Progenitor cell of endocrine pancreas (in vitro differentiated cells): ENCODE results near the gene RNF220. TPM values are rescaled to one million over a fixed set of nuclear protein-coding genes. Genes with fewer than 3 reads are reported as not detected.

Experiments
- DNase-seq: peaks from one replicate; pipeline ENCODE4 v3.0.0; 2021; ENCODE audit warnings: low spot score; ENCODE audit not compliant: unreplicated experiment
- H3K27ac Mint-ChIP-seq: 2 replicates; pipeline ENCODE4 v1.8.0; 2021; ENCODE audit warnings: mild to moderate bottlenecking, moderate library complexity, mixed read lengths
- H3K27me3 Mint-ChIP-seq: 2 replicates; pipeline ENCODE4 v1.8.0; 2021; ENCODE audit warnings: mixed read lengths
- H3K36me3 Mint-ChIP-seq: 2 replicates; pipeline ENCODE4 v1.8.0; 2022; ENCODE audit warnings: mixed read lengths; ENCODE audit not compliant: insufficient read depth
- H3K4me1 Mint-ChIP-seq: 2 replicates; pipeline ENCODE4 v1.8.0; 2021; ENCODE audit warnings: low read depth, mixed read lengths
- H3K4me3 Mint-ChIP-seq: 2 replicates; pipeline ENCODE4 v1.8.0; 2021; ENCODE audit warnings: low read depth, mild to moderate bottlenecking, moderate library complexity, mixed read lengths
- H3K9me3 Mint-ChIP-seq: 2 replicates; pipeline ENCODE4 v1.8.0; 2021; ENCODE audit warnings: low read depth, mixed read lengths
- total RNA-seq: library from RNA; stranded (reverse); gene quantifications from 2 replicates; pipeline ENCODE4 v1.2.1, GENCODE V29; 2021
- TF ChIP-seq, protein P1 (sequence below): fragments of 200-600 bp; sonication (generic); IDR thresholded peaks from one replicate; pipeline ENCODE4 v1.5.0; 2021; ENCODE audit warnings: antibody characterized with exemption, mild to moderate bottlenecking; ENCODE audit not compliant: unreplicated experiment

Gene RNF220
- total RNA-seq, 1 donor from 2014 or later, result 85.9 TPM

DNA sequence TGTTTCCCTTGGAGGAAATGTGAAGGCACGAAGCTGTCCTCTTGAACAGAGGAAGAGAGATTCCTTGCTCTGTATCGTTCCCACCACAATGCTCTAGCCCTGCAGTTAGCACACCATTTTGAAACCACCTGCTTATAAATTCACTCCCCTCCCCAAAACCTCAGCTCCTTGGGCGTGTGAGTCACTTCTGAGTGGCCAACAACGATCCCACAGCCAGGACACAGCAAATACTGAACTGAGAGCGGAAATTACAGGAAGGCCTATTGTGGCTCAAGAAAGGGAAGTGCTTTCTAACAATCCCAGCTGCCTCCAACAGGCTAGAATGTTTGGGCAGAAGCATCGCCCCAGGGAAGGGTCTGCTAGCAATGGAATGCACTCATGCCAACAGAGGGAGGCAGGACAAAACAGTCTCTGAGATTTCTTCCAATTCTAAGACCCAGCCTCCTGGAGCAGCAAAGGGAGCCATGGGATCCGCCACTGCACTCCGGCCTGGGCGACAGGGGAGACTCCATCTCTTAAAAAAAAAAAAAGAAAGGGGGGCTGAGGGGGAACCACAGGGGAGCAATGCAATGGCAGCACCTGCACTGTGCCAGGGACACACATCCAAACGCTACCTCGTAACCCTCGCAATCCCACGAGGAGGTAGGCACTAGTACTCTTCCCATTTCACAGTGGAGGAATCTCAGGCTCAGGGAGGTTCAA, 267.4 kb downstream of the RNF220 start:
- Mint-ChIP-seq H3K9me3 (no peaks in the 10 kb centered on the region), H3K27me3 (no peaks in the 10 kb centered on the region), H3K4me3 (peak overlapping the region; percentile 40), H3K4me1 (peaks cover 15% of the 10 kb centered on the region), H3K36me3 (peaks cover 2% of the 10 kb centered on the region), H3K27ac (no peak overlapping the region)
- no peak for DNase-seq
- TF ChIP-seq, protein P1, sequence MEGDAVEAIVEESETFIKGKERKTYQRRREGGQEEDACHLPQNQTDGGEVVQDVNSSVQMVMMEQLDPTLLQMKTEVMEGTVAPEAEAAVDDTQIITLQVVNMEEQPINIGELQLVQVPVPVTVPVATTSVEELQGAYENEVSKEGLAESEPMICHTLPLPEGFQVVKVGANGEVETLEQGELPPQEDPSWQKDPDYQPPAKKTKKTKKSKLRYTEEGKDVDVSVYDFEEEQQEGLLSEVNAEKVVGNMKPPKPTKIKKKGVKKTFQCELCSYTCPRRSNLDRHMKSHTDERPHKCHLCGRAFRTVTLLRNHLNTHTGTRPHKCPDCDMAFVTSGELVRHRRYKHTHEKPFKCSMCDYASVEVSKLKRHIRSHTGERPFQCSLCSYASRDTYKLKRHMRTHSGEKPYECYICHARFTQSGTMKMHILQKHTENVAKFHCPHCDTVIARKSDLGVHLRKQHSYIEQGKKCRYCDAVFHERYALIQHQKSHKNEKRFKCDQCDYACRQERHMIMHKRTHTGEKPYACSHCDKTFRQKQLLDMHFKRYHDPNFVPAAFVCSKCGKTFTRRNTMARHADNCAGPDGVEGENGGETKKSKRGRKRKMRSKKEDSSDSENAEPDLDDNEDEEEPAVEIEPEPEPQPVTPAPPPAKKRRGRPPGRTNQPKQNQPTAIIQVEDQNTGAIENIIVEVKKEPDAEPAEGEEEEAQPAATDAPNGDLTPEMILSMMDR, result no peak

DNA sequence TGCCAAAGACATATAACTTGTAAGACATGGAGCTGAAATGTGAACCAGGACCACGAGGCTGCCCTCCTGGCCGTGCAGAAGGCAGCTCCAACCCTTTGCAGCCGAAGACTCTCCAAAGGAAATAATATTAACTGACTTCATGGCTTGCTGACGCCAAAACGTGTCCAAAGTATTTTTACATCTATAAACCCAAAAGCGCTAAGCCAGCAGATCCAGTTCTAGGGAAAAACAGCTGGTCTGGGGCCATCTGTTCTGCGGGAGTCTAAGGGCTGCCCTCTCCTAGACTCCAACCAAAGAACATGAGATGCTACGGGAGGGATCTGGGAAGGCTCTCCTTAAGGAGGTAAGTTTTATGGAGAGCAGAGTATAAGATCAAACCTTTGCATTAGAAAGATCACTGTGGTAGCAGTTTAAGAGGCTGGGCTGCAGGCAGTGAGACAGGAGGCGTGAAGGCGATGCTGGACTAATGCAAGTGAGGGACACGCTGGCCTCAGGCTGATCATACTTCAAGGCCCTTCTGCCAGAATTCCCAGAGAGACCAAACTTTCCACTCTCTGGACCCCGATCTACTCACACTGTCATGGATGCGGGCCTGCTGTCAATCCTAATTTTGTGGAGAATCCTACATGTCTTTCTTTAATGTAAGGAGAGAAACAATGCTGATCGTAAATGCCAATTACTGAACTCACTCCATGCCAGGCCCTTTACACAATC, 268.1 kb downstream of the RNF220 start:
- Mint-ChIP-seq H3K27ac (peak overlapping the region; percentile 97), H3K9me3 (no peaks in the 10 kb centered on the region), H3K4me1 (peaks cover 15% of the 10 kb centered on the region), H3K27me3 (no peaks in the 10 kb centered on the region), H3K4me3 (peak overlapping the region; percentile 93), H3K36me3 (peaks cover 2% of the 10 kb centered on the region)
- no peak for DNase-seq
- TF ChIP-seq, protein P1, result no peak

DNA sequence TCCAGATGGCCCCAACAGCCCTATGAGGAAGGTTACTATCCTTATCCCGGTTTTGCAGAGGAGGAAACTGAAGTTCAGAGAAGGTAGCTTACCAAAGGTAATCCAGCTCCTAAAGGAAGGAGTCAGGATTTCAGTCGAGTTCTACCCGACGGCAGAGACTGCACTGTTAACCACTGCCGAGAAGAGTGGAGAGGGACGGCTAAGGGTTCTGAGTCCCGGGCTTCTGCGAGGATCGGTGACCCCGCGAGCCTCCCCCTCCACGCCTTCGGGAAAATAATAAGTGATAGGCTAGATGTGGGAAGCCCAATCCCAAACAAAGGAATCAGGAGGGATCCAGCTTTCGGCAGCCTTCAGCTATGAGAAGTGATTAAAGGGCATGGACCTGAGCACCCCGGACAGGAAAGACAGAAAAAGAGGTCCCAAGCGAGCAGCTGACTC, 268.6 kb downstream of the RNF220 start:
- TF ChIP-seq, protein P1, result no peak

DNA sequence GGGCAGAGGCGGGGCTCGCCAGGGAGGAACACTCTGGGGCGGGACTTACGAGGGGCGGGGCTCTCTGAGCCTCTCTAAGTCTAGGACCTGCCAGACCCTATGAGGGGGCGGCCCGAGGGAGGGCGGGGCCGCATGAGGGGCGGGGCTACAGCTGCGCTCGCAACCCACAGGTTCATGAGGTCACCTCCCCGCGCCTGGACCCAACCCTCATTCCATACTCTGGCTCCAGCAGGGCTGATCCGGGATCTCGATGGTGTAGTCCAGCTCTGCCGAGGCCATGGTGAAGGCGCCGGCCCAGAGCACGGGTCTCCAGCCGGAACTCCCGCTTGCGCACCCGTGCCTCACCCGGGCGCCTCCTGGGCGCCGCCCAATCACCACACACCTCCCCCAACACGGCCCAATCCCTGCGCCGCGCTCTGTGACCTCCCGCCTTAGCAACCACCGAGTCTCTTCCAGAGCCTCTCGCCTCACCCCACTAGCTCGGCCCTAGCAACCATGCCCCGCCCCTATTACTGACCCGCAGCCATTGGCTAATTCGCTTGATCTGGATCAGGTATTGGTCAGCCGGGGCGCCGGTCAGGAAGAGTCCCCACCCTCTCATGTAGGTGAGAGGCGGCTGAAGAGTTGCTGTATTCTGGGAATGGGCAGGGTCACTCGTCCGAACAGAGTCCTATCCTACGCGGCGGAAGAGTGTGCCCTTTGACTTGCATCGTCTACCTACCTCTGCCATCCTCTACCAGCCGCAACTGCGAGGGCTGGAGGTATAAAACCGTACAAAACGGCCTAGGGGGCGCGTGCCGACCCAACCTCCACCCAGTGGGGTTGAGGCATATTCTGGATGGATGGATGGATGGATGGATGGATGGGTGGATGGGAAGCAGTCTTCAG, 269.3 kb downstream of the RNF220 start, which contains the start of the genes ARMH1 and TMEM53:
Gene ARMH1 (plus strand): TSS at position 602 of the 888 bp plus-strand sequence. CDS start 14,984 bp downstream, outside the sequence.
Gene TMEM53 (minus strand): TSS at position 369 of the 888 bp plus-strand sequence. CDS start 90 bp downstream, at position 279.
- Mint-ChIP-seq H3K4me3 (peak within 1 kb of the TSS; percentile 93), H3K27ac (peak within 1 kb of the TSS; percentile 97), H3K4me1 (peaks cover 15% of the 10 kb centered on the region), H3K36me3 (peaks cover 2% of the 10 kb centered on the region), H3K9me3 (no peaks in the 10 kb centered on the region), H3K27me3 (no peaks in the 10 kb centered on the region)
- TF ChIP-seq, protein P1, result no peak
- peak; percentile 98 for DNase-seq

More for the DNA sequence above, 268.6 kb downstream of the RNF220 start:
- Mint-ChIP-seq H3K27me3 (no peaks in the 10 kb centered on the region), H3K9me3 (no peaks in the 10 kb centered on the region), H3K27ac (peak overlapping the region; percentile 97), H3K4me3 (peak overlapping the region; percentile 93), H3K4me1 (peaks cover 15% of the 10 kb centered on the region), H3K36me3 (peaks cover 2% of the 10 kb centered on the region)
- DNase-seq, result no peak

DNA sequence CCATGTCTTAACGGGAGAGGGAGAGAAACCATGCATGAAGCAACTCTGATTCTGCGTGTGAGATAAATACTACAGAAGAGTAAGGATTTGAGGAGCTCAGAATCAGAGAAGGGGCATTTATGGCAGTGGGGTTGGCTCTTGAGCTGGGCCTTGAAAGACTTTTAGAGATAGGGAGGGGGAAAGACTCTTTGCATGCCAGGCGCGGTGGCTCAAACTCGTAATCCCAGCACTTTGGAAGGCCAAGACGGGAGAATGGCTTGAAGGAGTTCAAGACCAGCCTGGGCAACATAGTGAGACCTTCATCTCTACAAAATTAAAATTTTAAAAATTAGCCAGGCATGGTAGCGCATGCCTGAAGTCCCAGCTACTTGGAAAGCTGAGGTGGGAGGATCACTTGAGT, 270.1 kb downstream of the RNF220 start:
- DNase-seq, result no peak
- Mint-ChIP-seq H3K9me3 (no peaks in the 10 kb centered on the region), H3K4me3 (peak overlapping the region; percentile 93), H3K4me1 (peaks cover 15% of the 10 kb centered on the region), H3K27ac (no peak overlapping the region), H3K27me3 (no peaks in the 10 kb centered on the region), H3K36me3 (peaks cover 5% of the 10 kb centered on the region)
- TF ChIP-seq, protein P1, result no peak
